Measurements from ENCODE around the gene OCSTAMP.

DNA sequence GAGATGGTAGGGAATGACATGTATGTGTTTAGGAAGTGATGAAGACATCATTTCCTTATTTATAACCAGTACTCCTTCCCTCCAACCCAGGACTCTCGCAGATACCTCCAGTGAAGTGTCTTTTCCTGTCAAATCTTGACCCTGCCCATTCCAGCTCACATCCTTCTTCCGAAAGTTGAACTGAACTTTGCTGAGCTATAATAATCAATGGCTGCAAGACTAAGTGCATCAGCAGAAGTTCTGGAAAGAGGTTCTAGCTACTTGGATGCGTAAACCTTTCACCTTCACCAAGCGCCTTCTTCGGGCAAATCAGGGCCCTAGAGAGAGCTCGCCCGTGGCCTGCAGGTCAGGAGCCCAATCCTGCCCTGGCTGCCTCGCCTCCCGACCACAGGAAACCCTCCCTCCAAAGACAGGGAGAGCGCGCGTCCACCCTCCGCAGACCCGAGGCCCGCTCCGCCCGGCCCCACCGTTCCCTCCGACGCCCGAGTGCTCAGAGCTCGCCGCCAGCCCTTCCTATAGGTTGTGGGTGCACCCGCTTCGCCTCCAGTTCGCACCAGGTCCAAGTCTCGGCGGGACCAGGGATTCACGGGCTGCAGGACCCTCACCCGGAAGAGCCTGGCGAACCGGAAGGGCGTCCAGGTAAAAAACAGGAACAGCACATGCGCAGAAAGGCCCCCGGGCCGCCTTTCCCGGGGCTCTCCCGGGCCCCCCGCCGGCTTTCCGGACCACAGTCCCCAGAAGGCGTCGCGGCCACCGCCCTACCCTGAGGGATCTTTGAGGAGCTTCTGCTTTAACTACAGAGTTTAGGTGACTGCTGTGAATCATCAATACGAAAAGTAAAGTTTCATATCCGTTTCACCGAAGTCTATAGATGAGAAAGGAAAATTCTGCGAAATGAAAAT lies 37.3 kb downstream of the OCSTAMP start, which contains the start of gene ZNF334:
- TF ChIP-seq, protein P1, sequence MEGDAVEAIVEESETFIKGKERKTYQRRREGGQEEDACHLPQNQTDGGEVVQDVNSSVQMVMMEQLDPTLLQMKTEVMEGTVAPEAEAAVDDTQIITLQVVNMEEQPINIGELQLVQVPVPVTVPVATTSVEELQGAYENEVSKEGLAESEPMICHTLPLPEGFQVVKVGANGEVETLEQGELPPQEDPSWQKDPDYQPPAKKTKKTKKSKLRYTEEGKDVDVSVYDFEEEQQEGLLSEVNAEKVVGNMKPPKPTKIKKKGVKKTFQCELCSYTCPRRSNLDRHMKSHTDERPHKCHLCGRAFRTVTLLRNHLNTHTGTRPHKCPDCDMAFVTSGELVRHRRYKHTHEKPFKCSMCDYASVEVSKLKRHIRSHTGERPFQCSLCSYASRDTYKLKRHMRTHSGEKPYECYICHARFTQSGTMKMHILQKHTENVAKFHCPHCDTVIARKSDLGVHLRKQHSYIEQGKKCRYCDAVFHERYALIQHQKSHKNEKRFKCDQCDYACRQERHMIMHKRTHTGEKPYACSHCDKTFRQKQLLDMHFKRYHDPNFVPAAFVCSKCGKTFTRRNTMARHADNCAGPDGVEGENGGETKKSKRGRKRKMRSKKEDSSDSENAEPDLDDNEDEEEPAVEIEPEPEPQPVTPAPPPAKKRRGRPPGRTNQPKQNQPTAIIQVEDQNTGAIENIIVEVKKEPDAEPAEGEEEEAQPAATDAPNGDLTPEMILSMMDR (IDR thresholded peaks at IDR 0.05): no peak
- TF ChIP-seq EZH2 (IDR thresholded peaks at IDR 0.05) (peak; percentile 33), EZH2phosphoT487 (IDR thresholded peaks at IDR 0.05) (no peak)
